Endodermal cell (in vitro differentiated cells): ENCODE data around the gene FANCM. TPM values are rescaled to one million over a fixed set of nuclear protein-coding genes. Genes with fewer than 3 reads are reported as not detected.

Experiments used
- DNase-seq: peaks from one replicate; pipeline ENCODE4 v3.0.0-alpha.2; 2017
- H3K27ac ChIP-seq: 2 replicates; pipeline ENCODE4 v1.5.1; 2013; ENCODE audit warnings: mild to moderate bottlenecking, low read depth, low read length, moderate library complexity
- H3K27me3 ChIP-seq: 2 replicates; pipeline ENCODE4 v1.6.1; 2013; ENCODE audit warnings: mild to moderate bottlenecking, low read length, moderate library complexity; ENCODE audit not compliant: insufficient read depth, control insufficient read depth, poor library complexity, severe bottlenecking
- H3K36me3 ChIP-seq: 2 replicates; pipeline ENCODE4 v1.7.0; 2013; ENCODE audit warnings: mild to moderate bottlenecking, low read length, moderate library complexity; ENCODE audit not compliant: control insufficient read depth, insufficient read depth
- H3K4me1 ChIP-seq: one replicate; pipeline ENCODE4 v1.7.0; 2013; ENCODE audit warnings: low read length; ENCODE audit not compliant: control insufficient read depth, insufficient read depth
- H3K4me3 ChIP-seq: 2 replicates; pipeline ENCODE4 v1.5.1; 2013; ENCODE audit warnings: mild to moderate bottlenecking, low read length, moderate library complexity
- H3K9ac ChIP-seq: 2 replicates; pipeline ENCODE4 v1.6.1; 2013; ENCODE audit warnings: mild to moderate bottlenecking, low read length, moderate library complexity; ENCODE audit not compliant: poor library complexity, severe bottlenecking; ENCODE audit errors: extremely low read depth
- H3K9me3 ChIP-seq: 2 replicates; pipeline ENCODE4 v1.6.1; 2013; ENCODE audit warnings: mild to moderate bottlenecking, low read length, moderate library complexity; ENCODE audit not compliant: control insufficient read depth
- H3K27ac Mint-ChIP-seq: 2 replicates; pipeline ENCODE4 v1.8.0; 2020; ENCODE audit warnings: mixed read lengths
- H3K27me3 Mint-ChIP-seq: 2 replicates; pipeline ENCODE4 v1.8.0; 2021; ENCODE audit warnings: mild to moderate bottlenecking, mixed read lengths; ENCODE audit not compliant: insufficient read depth
- H3K36me3 Mint-ChIP-seq: 2 replicates; pipeline ENCODE4 v1.8.0; 2020; ENCODE audit warnings: low read depth, mixed read lengths
- H3K4me1 Mint-ChIP-seq: 2 replicates; pipeline ENCODE4 v1.8.0; 2020; ENCODE audit warnings: mixed read lengths
- H3K4me3 Mint-ChIP-seq: 2 replicates; pipeline ENCODE4 v1.8.0; 2020; ENCODE audit warnings: mild to moderate bottlenecking, moderate library complexity, mixed read lengths
- H3K9me3 Mint-ChIP-seq: 2 replicates; pipeline ENCODE4 v1.8.0; 2020; ENCODE audit warnings: mild to moderate bottlenecking, mixed read lengths
- WGBS, 2 experiments: methylation state at CpG; one replicate each; pipeline versions ENCODE4 v1.1.5 to v1.1.7; 2013; ENCODE audit warnings: missing lambda C conversion rate in 2 of 2, mixed read lengths in 1 of 2; ENCODE audit not compliant: insufficient coverage in 1 of 2, insufficient read length in 1 of 2; 5-methylcytosine and 5-hydroxymethylcytosine counted together
- total RNA-seq, 2 donors: library from RNA; stranded (reverse); fragmentation: NEBNext Ultra II Directional in 1 of 2; extraction: Animal tissue kit (Norgen Biotek cat#: 25700) in 1 of 2; gene quantifications; 2 replicates in 1 of 2; 3 replicates in 1 of 2; pipeline ENCODE4 v1.2.1, GENCODE V29; 2021
- TF ChIP-seq, protein P1 (sequence below): fragments of 200-600 bp; sonication (generic); conservative IDR thresholded peaks from 2 replicates; pipeline ENCODE4 v1.5.0; 2021; ENCODE audit warnings: antibody characterized with exemption, mild to moderate bottlenecking

The FANCM gene
- total RNA-seq, 2 donors from 2014 or later: 13.1 to 15.8 TPM

DNA sequence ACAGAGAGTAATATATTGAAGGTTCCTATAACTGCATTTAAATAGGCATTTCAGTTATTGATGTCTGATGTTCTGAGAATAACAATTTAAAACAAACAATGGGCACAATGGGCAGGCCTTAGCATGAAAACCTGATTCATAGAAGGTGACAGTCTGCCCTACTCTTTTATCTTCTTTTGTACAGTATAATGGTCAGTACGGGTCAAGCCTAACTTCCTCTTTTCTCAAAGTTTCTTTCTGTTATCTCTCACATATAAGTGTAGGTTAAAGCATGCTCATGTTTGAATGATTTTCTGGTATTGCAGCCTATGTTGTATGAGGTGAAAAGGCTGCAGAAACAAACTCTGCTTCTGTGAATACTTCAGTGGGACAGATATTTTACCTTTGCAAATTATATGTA lies 15.6 kb upstream of the FANCM start:
- no peak overlapping the region for H3K9ac ChIP-seq
- H3K9me3 ChIP-seq: no peaks in the 10 kb centered on the region
- H3K36me3 Mint-ChIP-seq: peaks cover 84% of the 10 kb centered on the region
- no peaks in the 10 kb centered on the region for H3K9me3 Mint-ChIP-seq
- H3K4me1 ChIP-seq: no peaks in the 10 kb centered on the region
- no peak for DNase-seq
- H3K4me3 ChIP-seq: no peak overlapping the region
- WGBS, 2 experiments: no CpG with 5 or more reads among the region's 1 CpG
- no peak overlapping the region for H3K27ac Mint-ChIP-seq
- H3K27me3 Mint-ChIP-seq: no peaks in the 10 kb centered on the region
- H3K4me1 Mint-ChIP-seq: no peaks in the 10 kb centered on the region
- no peaks in the 10 kb centered on the region for H3K27me3 ChIP-seq
- no peak overlapping the region for H3K27ac ChIP-seq
- TF ChIP-seq, protein P1, sequence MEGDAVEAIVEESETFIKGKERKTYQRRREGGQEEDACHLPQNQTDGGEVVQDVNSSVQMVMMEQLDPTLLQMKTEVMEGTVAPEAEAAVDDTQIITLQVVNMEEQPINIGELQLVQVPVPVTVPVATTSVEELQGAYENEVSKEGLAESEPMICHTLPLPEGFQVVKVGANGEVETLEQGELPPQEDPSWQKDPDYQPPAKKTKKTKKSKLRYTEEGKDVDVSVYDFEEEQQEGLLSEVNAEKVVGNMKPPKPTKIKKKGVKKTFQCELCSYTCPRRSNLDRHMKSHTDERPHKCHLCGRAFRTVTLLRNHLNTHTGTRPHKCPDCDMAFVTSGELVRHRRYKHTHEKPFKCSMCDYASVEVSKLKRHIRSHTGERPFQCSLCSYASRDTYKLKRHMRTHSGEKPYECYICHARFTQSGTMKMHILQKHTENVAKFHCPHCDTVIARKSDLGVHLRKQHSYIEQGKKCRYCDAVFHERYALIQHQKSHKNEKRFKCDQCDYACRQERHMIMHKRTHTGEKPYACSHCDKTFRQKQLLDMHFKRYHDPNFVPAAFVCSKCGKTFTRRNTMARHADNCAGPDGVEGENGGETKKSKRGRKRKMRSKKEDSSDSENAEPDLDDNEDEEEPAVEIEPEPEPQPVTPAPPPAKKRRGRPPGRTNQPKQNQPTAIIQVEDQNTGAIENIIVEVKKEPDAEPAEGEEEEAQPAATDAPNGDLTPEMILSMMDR: no peak
- H3K4me3 Mint-ChIP-seq: no peak overlapping the region
- peaks cover 93% of the 10 kb centered on the region for H3K36me3 ChIP-seq

DNA sequence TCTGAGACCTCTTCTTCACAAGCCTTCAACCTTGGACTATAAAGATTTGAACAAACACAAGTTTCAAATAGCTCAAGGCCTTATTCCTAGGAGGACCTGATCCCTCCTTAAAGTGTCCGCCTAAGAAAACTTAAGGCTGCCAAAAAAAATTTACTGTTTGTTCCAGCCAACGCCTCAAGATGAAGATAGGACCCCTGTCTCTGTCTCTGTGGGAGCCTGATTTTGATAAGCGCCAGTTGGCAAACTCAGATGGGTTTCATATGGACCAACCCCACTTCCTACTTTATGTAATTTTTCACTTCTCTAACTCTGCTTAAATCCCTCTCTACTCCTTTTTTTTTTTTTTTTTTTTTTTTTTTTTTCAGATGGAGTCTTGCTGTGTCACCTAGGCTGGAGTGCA lies 12.5 kb upstream of the FANCM start:
- no peaks in the 10 kb centered on the region for H3K4me1 ChIP-seq
- no peak for DNase-seq
- H3K4me1 Mint-ChIP-seq: no peaks in the 10 kb centered on the region
- H3K9ac ChIP-seq: no peak overlapping the region
- H3K4me3 ChIP-seq: no peak overlapping the region
- no peaks in the 10 kb centered on the region for H3K9me3 ChIP-seq
- no peaks in the 10 kb centered on the region for H3K9me3 Mint-ChIP-seq
- no peak overlapping the region for H3K4me3 Mint-ChIP-seq
- H3K27me3 Mint-ChIP-seq: no peaks in the 10 kb centered on the region
- H3K36me3 ChIP-seq: peaks cover 77% of the 10 kb centered on the region
- TF ChIP-seq, protein P1: no peak
- no peaks in the 10 kb centered on the region for H3K27me3 ChIP-seq
- peaks cover 72% of the 10 kb centered on the region for H3K36me3 Mint-ChIP-seq
- peak overlapping the region; percentile 21 for H3K27ac Mint-ChIP-seq
- WGBS, 2 experiments: 97 to 100% methylated on average over 3 of the region's 3 CpGs
- no peak overlapping the region for H3K27ac ChIP-seq

DNA sequence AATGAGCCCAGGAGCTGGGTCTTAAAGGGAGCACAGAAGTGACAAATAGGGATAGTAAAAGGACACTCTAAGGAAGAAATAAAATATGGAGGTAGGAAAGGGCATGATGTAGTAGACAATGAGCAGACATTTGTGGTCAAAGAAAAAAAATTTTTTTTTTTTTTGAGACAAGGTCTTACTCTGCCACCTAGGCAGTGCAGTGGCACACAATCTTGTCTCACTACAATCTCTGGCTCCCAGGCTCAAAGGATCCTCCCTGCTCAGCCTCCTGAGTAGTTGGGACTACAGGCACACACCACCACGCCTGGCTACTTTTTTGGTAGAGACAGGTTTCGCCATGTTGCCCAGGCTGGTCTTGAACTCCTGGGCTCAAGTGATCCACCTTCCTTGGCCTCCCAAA lies 10.0 kb upstream of the FANCM start:
- WGBS, 2 experiments: 80 to 96% methylated on average over 2 of the region's 2 CpGs
- Histone ChIP-seq H3K27ac (no peak overlapping the region), H3K9me3 (no peaks in the 10 kb centered on the region)

More for the DNA sequence above, 10.0 kb upstream of the FANCM start:
- Histone ChIP-seq H3K4me3 (no peak overlapping the region), H3K9ac (no peak overlapping the region), H3K4me1 (peaks cover 3% of the 10 kb centered on the region), H3K36me3 (peaks cover 77% of the 10 kb centered on the region), H3K27me3 (no peaks in the 10 kb centered on the region)
- DNase-seq: no peak
- Mint-ChIP-seq H3K27me3 (no peaks in the 10 kb centered on the region), H3K9me3 (no peaks in the 10 kb centered on the region), H3K36me3 (peaks cover 54% of the 10 kb centered on the region), H3K4me1 (no peaks in the 10 kb centered on the region), H3K4me3 (no peak overlapping the region), H3K27ac (no peak overlapping the region)
- TF ChIP-seq, protein P1: no peak
